HepG2 (cell line): ENCODE results near the gene CDK14. TPM values are rescaled to one million over a fixed set of nuclear protein-coding genes. Genes with fewer than 3 reads are reported as not detected.

ENCODE experiments used
- ATF2 ChIP-seq: sonication (generic); formaldehyde crosslinking; IDR thresholded peaks from 2 replicates; pipeline ENCODE4 v1.4.0; 2020; ENCODE audit warnings: missing genetic modification reagents
- CBFB ChIP-seq: sonication (generic); formaldehyde crosslinking; IDR thresholded peaks from 2 replicates; pipeline ENCODE4 v1.4.0; 2020; ENCODE audit warnings: missing genetic modification reagents
- JUN ChIP-seq: sonication (generic); formaldehyde crosslinking; IDR thresholded peaks from 2 replicates; pipeline ENCODE4 v1.4.0; 2020; ENCODE audit warnings: mild to moderate bottlenecking, missing genetic modification reagents
- MED1 ChIP-seq: sonication (generic); formaldehyde crosslinking; IDR thresholded peaks from 2 replicates; pipeline ENCODE4 v1.4.0; 2020; ENCODE audit warnings: missing genetic modification reagents
- MZF1 ChIP-seq: sonication (generic); formaldehyde crosslinking; IDR thresholded peaks from 2 replicates; pipeline ENCODE4 v1.8.1; 2023; ENCODE audit warnings: mild to moderate bottlenecking, missing genetic modification reagents, borderline replicate concordance
- NFAT5 ChIP-seq: sonication (generic); formaldehyde crosslinking; IDR thresholded peaks from 2 replicates; pipeline ENCODE4 v1.4.0; 2020; ENCODE audit warnings: missing genetic modification reagents
- PHF20 ChIP-seq: sonication (generic); formaldehyde crosslinking; IDR thresholded peaks from 2 replicates; pipeline ENCODE4 v1.5.0; 2020; ENCODE audit warnings: mild to moderate bottlenecking, missing genetic modification reagents
- PPARG ChIP-seq: conservative IDR thresholded peaks from 2 replicates; pipeline ENCODE4 v1.6.1; 2016; ENCODE audit warnings: missing biosample characterization, missing genetic modification reagents
- SP5 ChIP-seq: IDR thresholded peaks from 2 replicates; pipeline ENCODE4 v1.6.1; 2016; ENCODE audit warnings: low read depth, borderline replicate concordance
- ZBTB7A ChIP-seq: sonication (generic); formaldehyde crosslinking; IDR thresholded peaks from 2 replicates; pipeline ENCODE4 v1.8.0; 2022; ENCODE audit warnings: mild to moderate bottlenecking, missing genetic modification reagents
- ZNF382 ChIP-seq: sonication (generic); formaldehyde crosslinking; IDR thresholded peaks from 2 replicates; pipeline ENCODE4 v1.5.0; 2020; ENCODE audit warnings: missing genetic modification reagents, mild to moderate bottlenecking, borderline replicate concordance
- ZNF790 ChIP-seq: sonication (generic); formaldehyde crosslinking; IDR thresholded peaks from 2 replicates; pipeline ENCODE4 v1.8.0; 2022; ENCODE audit warnings: missing genetic modification reagents, mild to moderate bottlenecking, borderline replicate concordance
- polyA plus RNA-seq, 8 experiments: library from polyadenylated mRNA; depleted of rRNA in 3 of 8; stranded (reverse) in 7 of 8; unstranded in 1 of 8; fragments of >200 nt; fragmentation: Illumina TruSeq in 4 of 8; extraction: Trizol in 4 of 8; gene quantifications; 2 replicates each; pipeline versions ENCODE4 v1.2.1 to v1.2.3, GENCODE V29; 2011 to 2016; ENCODE audit warnings: low read depth in 4 of 8, missing spikeins in 1 of 8, mixed read lengths in 1 of 8; ENCODE audit not compliant: insufficient read depth in 1 of 8
- total RNA-seq, 5 experiments: library from RNA; depleted of rRNA; stranded (reverse); fragments of >200 nt; fragmentation: Illumina TruSeq; extraction: Trizol; gene quantifications; 2 replicates each; pipeline ENCODE4 v1.2.3, GENCODE V29; 2016; ENCODE audit warnings: low read depth in 1 of 5
- TF ChIP-seq, protein P1 (sequence below): sonication (generic); formaldehyde crosslinking; IDR thresholded peaks from 2 replicates; pipeline ENCODE4 v1.5.0; 2020; ENCODE audit warnings: mild to moderate bottlenecking, missing genetic modification reagents, borderline replicate concordance
- TF ChIP-seq, protein P2 (sequence below): IDR thresholded peaks from 2 replicates; pipeline ENCODE4 v1.6.1; 2016; ENCODE audit warnings: low read depth, borderline replicate concordance

CDK14 gene
- total and polyA plus RNA-seq, 2 of the 13 experiments (the other 11 are each of a cell fraction or from before 2014, with no cell fraction given), result 0.26 to 0.71 TPM

DNA sequence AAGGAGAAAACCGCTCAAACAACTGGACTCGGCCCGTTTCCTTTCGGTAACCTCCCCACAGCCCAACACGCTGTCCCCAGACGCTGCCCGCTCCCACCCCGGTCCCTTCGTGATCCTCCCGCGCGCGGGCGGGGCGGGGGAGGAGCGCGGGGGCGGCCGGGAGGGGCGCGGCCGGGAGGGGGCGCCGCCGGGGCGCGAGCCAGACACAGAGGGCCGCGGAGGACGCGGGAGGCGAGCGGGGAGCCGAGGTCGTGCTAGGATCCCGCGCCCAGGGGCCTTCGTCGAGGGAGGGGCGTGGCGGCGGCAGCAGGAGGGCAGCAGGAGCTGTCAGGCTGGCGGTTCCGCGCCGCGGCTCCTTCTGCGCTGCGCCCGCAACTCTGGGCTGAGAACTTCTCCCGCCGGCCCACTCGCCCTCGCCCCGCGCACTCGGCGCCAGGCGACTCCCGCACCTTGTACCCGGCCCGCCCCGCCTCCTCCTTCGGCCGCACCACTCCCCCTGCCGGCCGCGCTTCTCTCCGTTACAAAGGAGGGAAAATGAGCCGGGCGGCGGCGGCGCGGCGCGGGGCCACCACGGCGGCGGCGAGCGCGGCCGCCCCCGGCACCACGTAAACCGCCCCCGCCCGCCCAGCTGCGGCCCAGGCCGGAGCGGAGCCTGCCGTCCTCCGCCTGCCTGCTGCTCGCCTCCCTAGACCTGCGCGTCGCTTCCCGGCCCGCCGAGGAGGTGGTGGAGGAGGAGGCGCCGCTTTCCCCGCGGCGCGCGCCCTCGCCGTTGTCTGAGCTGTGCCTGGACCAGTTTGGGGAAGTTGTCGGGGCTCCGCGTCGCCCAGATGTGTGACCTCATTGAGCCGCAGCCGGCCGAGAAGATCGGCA is at the start of gene CDK14 (continued):
- no peak for TF ChIP-seq NFAT5 (CRISPR knock-in tag)
- TF ChIP-seq ZNF382, result no peak
- TF ChIP-seq MED1 (CRISPR knock-in tag), result no peak
- no peak for TF ChIP-seq JUN (CRISPR knock-in tag)
- no peak for TF ChIP-seq PHF20 (CRISPR knock-in tag)
- TF ChIP-seq ZNF790 (CRISPR knock-in tag), result no peak
- peak; percentile 80; the same call in 1 of the 2 replicates for TF ChIP-seq SP5 (CRISPR knock-in tag)
- TF ChIP-seq PPARG (CRISPR knock-in tag), result no peak
- no peak for TF ChIP-seq ZBTB7A
- no peak for TF ChIP-seq CBFB (CRISPR knock-in tag)
- TF ChIP-seq, protein P1, sequence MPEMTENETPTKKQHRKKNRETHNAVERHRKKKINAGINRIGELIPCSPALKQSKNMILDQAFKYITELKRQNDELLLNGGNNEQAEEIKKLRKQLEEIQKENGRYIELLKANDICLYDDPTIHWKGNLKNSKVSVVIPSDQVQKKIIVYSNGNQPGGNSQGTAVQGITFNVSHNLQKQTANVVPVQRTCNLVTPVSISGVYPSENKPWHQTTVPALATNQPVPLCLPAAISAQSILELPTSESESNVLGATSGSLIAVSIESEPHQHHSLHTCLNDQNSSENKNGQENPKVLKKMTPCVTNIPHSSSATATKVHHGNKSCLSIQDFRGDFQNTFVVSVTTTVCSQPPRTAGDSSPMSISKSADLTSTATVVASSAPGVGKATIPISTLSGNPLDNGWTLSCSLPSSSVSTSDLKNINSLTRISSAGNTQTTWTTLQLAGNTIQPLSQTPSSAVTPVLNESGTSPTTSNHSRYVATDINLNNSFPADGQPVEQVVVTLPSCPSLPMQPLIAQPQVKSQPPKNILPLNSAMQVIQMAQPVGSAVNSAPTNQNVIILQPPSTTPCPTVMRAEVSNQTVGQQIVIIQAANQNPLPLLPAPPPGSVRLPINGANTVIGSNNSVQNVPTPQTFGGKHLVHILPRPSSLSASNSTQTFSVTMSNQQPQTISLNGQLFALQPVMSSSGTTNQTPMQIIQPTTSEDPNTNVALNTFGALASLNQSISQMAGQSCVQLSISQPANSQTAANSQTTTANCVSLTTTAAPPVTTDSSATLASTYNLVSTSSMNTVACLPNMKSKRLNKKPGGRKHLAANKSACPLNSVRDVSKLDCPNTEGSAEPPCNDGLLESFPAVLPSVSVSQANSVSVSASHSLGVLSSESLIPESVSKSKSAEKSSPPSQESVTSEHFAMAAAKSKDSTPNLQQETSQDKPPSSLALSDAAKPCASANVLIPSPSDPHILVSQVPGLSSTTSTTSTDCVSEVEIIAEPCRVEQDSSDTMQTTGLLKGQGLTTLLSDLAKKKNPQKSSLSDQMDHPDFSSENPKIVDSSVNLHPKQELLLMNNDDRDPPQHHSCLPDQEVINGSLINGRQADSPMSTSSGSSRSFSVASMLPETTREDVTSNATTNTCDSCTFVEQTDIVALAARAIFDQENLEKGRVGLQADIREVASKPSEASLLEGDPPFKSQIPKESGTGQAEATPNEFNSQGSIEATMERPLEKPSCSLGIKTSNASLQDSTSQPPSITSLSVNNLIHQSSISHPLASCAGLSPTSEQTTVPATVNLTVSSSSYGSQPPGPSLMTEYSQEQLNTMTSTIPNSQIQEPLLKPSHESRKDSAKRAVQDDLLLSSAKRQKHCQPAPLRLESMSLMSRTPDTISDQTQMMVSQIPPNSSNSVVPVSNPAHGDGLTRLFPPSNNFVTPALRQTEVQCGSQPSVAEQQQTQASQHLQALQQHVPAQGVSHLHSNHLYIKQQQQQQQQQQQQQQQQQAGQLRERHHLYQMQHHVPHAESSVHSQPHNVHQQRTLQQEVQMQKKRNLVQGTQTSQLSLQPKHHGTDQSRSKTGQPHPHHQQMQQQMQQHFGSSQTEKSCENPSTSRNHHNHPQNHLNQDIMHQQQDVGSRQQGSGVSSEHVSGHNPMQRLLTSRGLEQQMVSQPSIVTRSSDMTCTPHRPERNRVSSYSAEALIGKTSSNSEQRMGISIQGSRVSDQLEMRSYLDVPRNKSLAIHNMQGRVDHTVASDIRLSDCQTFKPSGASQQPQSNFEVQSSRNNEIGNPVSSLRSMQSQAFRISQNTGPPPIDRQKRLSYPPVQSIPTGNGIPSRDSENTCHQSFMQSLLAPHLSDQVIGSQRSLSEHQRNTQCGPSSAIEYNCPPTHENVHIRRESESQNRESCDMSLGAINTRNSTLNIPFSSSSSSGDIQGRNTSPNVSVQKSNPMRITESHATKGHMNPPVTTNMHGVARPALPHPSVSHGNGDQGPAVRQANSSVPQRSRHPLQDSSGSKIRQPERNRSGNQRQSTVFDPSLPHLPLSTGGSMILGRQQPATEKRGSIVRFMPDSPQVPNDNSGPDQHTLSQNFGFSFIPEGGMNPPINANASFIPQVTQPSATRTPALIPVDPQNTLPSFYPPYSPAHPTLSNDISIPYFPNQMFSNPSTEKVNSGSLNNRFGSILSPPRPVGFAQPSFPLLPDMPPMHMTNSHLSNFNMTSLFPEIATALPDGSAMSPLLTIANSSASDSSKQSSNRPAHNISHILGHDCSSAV (CRISPR knock-in tag), result no peak
- no peak for TF ChIP-seq ATF2
- TF ChIP-seq, protein P2, sequence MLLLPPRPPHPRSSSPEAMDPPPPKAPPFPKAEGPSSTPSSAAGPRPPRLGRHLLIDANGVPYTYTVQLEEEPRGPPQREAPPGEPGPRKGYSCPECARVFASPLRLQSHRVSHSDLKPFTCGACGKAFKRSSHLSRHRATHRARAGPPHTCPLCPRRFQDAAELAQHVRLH (CRISPR knock-in tag), result no peak
- TF ChIP-seq MZF1 (CRISPR knock-in tag), result no peak
